ENCODE data around the gene HTR6.

- no peak for TF ChIP-seq POLR2AphosphoS5 (IDR thresholded peaks at IDR 0.05; ENCODE audit: low read depth, low read length)
- TF ChIP-seq REST (IDR thresholded peaks at IDR 0.05; ENCODE audit: insufficient read depth in 1 of 2, low read depth in 2 of 2, low read length in 2 of 2): peak; percentile 33 to 79; a peak in 2 of 4 replicates
- TF ChIP-seq SIN3A (IDR thresholded peaks at IDR 0.05; ENCODE audit: borderline replicate concordance, insufficient read depth, low read length): no peak
- no peak for TF ChIP-seq TAF1 (IDR thresholded peaks at IDR 0.05; ENCODE audit: borderline replicate concordance, insufficient read depth, low read length)
Observed at GRCh38 chr1:19680644-19681043, 16.0 kb downstream of the HTR6 start.

Data from PFSK-1 (cell line).